ENCODE data around the gene KLF13. TPM values are rescaled to one million over a fixed set of nuclear protein-coding genes. Genes with fewer than 3 reads are reported as not detected.

KLF13 gene
- total and polyA plus RNA-seq, 11 donors: 22.4 to 74.0 (median 56.4) TPM

DNA sequence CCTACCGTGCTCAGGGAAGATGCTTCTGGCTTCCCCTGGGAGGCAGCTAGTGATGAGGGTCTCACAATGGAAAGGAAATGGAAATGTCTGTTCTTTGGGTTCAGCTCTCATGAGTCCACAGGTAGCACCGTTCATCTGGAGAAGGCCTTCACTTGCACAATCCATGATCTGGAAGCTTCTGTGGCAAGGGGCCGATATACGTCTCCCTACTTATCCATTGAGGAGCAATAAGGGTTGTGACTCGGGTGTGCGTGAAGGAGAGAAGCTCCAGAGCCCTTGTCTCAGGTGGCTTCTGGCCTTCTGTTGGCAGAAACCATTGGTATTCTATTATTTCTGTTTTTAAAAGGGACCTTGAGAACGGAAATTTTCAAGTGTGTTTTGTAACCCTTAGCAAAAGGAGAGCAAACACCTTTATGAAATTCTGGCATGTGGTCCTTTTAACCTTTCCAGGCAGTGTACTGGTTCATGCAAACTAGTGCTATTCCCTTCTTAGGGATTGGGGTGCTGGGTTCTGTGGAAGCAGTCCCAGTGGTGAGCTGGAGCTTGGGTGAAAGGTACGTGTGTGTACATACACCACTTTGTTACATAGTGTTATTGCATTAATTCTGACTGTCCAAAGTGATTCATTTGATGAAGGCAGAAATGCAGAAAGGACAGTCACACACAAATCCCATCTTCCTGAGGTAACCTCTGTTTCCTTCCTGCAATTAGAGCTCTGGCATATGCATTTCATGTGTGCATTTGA is 32.5 kb downstream of the KLF13 start:
- 77 to 79% (median 78%) methylated on average over 8 of the region's 8 CpGs for WGBS, 4 donors
- Histone ChIP-seq H3K9me3 (no peaks in the 10 kb centered on the region), H3K27ac (peak overlapping the region in 9 of 12 donors; percentile 45 to 96 (median 87)), H3K27me3 (no peaks in the 10 kb centered on the region), H3K4me1 (peaks cover 53 to 100% (median 100%) of the 10 kb centered on the region in 12 donors), H3K36me3 (peaks cover 0 to 21% (median 0%) of the 10 kb centered on the region in 9 donors), H3K4me3 (no peak overlapping the region)
- no peak for ATAC-seq
- intact Hi-C loops (cut with DNase I): no loop called here
- no peak for DNase-seq
- TF ChIP-seq, protein P1, sequence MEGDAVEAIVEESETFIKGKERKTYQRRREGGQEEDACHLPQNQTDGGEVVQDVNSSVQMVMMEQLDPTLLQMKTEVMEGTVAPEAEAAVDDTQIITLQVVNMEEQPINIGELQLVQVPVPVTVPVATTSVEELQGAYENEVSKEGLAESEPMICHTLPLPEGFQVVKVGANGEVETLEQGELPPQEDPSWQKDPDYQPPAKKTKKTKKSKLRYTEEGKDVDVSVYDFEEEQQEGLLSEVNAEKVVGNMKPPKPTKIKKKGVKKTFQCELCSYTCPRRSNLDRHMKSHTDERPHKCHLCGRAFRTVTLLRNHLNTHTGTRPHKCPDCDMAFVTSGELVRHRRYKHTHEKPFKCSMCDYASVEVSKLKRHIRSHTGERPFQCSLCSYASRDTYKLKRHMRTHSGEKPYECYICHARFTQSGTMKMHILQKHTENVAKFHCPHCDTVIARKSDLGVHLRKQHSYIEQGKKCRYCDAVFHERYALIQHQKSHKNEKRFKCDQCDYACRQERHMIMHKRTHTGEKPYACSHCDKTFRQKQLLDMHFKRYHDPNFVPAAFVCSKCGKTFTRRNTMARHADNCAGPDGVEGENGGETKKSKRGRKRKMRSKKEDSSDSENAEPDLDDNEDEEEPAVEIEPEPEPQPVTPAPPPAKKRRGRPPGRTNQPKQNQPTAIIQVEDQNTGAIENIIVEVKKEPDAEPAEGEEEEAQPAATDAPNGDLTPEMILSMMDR (IDR thresholded peaks at IDR 0.05): no peak
- TF ChIP-seq POLR2A (IDR thresholded peaks at IDR 0.05): no peak

DNA sequence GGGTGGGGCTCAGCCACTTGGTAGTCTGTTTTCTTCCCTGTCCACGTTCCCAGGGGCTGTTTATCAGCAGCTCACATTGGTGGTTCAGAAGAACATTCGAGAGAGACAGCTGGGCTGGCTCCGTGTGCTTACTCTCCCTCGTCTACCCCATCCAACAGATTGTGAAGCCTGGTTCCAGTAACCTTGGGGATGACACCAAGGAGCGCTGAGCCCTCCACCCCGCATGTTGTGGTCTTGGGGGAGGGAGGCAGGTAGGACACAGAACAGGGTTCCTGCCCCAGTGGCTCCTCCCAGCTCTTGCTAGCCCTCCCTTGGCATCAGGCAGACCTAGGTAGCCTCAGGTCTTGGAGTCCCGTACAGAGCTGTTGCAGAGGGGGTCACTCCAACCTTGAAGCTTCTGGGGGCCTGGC is 33.1 kb downstream of the KLF13 start:
- 24 to 48% (median 43%) methylated on average over 5 to 7 of the region's 7 CpGs for WGBS, 4 donors
- H3K4me3 ChIP-seq: peak overlapping the region in 1 of 12 donors; percentile 15
- peak in 1 of 5 donors; percentile 15 for DNase-seq
- intact Hi-C loops (cut with DNase I): loop anchor here in 5 of 10 donors (5.0 to 10.0 kb wide), 3 partner anchors 32 to 125 kb away; partner anchors contain the start of gene KLF13 (in 2 of the 5)
- no peaks in the 10 kb centered on the region for H3K27me3 ChIP-seq
- H3K9me3 ChIP-seq: no peaks in the 10 kb centered on the region
- H3K36me3 ChIP-seq: peaks cover 0 to 25% (median 0%) of the 10 kb centered on the region in 9 donors
- no peak for ATAC-seq
- peak overlapping the region in 11 of 12 donors; percentile 7 to 94 (median 87) for H3K27ac ChIP-seq
- peaks cover 51 to 100% (median 100%) of the 10 kb centered on the region in 12 donors for H3K4me1 ChIP-seq
- TF ChIP-seq POLR2A (IDR thresholded peaks at IDR 0.05): no peak
- TF ChIP-seq, protein P1 (IDR thresholded peaks at IDR 0.05): no peak

DNA sequence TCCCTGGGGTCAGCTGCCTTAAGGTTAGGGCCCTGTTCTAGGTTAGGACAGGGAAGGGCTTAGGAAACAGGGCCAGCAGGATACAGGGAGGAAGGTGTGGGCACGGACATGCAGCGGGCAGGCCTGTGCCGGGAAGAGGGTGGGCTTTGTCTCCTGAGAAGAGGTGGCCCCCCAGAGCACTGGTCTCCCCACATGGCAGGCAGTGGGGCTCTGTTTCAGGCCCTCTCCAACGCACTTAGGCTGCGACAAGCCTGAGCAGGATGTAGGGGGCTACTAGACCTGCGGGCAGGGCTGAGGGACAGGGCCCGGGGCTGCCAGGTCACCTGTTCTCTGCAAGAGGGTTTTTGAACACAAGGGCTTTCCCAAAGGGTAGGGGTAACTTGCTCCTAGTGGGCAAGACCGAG is 33.5 kb downstream of the KLF13 start:
- no peak for TF ChIP-seq POLR2A (IDR thresholded peaks at IDR 0.05)
- TF ChIP-seq, protein P1 (IDR thresholded peaks at IDR 0.05): no peak
- DNase-seq (peak in 1 of 5 donors; percentile 17), ATAC-seq (no peak)
- Histone ChIP-seq H3K4me3 (peak overlapping the region in 1 of 12 donors; percentile 15), H3K27ac (peak overlapping the region; percentile 7 to 94 (median 87)), H3K4me1 (peaks cover 52 to 100% (median 100%) of the 10 kb centered on the region in 12 donors), H3K27me3 (no peaks in the 10 kb centered on the region), H3K36me3 (peaks cover 0 to 20% (median 0%) of the 10 kb centered on the region in 9 donors), H3K9me3 (no peaks in the 10 kb centered on the region)
- intact Hi-C loops (cut with DNase I): loop anchor here in 5 of 10 donors (5.0 to 10.0 kb wide), 3 partner anchors 33 to 125 kb away; partner anchors contain the start of gene KLF13 (in 2 of the 5)
- WGBS, 4 donors: 70 to 88% (median 76%) methylated on average over 1 to 8 of the region's 8 CpGs
